Measurements from ENCODE around the gene CKAP2L. TPM values are rescaled to one million over a fixed set of nuclear protein-coding genes. Genes with fewer than 3 reads are reported as not detected.

Gene CKAP2L
- total RNA-seq, 1 donor from 2014 or later = 4.1 TPM

DNA sequence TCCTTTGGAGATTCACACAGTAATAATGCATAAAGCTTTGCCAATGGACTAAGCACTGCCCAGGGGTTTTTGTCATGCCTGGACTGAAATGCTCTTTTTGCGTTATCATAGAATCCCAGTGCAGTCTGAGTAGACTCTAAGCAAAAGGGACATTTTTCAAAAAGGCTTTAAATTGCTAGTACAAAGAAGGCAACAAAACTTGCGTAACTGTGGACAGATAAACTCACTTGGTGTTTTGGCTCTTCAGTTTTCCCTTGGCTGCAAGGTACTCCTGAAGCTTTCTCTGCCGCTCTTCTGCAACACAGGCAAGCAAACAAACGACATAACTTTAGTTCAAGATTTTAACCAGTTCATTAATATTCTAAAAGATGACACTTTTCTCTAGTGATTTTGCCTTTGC is 2.1 kb downstream of the CKAP2L start:
- DNase-seq (ENCODE audit: low spot score) = no peak

DNA sequence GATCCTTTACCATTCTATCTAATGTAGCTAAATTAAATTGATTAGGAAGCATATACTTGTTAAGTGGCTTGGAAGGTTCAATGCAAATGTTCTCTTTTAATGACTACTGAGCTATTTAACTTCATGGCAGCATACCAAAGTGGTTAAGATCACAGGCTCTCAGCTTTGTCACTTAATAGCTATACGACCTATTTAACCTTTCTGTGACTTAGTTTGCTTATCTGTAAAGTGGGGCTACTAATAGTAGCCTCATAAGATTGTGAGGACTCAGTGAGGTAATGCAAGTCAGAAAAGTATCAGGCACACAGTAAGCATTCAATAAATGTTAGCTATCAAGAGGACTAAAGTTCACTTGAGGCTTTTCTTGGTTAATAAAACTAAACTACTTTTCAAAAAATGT is 4.3 kb downstream of the CKAP2L start:
- DNase-seq (ENCODE audit: low spot score) = no peak

DNA sequence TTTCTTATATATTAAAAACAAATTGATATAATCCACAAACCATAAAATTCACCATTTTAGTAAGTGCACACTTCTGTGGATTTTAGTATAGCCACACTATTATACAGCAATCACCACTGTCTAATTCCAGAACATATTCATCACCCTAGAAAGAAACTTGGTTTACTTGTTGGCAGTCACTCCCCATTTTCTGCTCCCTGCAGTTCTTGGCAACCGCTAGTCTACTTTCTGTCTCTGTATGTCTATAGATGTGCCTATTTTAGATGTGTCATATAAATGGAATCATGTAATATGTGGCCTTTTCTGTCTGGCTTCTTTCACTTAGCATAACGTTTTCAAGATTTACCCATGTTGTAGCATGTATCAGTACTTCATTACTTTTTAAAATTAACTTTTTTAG is 5.7 kb downstream of the CKAP2L start:
- no peak for DNase-seq (ENCODE audit: low spot score)

DNA sequence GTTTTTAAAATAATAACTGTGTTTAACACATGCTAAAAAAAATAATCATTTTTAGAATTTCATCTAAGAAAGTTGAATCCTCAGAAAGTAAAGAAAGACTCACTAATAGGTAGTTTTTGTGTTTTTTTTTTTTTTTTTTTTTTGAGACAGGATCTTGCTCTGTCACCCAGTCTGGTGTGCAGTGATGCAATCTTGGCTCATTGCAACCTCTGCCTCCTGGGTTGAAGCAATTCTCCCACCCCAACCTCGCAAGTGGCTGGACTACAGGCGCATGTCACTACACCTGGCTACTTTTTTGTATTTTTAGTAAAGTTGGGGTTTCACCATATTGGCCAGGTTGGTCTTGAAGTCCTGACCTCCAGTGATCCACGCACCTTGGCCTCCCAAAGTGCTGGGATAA is 7.1 kb downstream of the CKAP2L start:
- DNase-seq (ENCODE audit: low spot score) = no peak

DNA sequence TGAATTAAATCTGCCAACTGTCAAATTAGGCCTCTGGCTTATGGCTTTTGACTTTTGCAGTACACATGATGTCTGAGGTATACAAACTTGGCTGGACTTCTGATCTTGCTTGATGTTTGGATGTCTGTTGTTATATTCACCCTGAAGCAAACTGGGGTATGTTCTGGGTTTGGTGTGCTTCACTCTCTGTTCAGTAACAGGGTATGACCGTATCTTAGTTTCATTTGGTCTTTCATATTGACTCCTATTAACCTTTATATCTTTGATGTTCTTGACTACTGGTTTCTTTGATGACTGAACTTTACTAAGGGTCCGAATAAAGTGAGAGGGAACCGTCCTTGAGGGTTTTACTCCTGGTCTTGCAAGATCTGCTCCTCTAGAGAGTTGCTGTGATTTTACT is 8.2 kb downstream of the CKAP2L start:
- DNase-seq (ENCODE audit: low spot score) = no peak

DNA sequence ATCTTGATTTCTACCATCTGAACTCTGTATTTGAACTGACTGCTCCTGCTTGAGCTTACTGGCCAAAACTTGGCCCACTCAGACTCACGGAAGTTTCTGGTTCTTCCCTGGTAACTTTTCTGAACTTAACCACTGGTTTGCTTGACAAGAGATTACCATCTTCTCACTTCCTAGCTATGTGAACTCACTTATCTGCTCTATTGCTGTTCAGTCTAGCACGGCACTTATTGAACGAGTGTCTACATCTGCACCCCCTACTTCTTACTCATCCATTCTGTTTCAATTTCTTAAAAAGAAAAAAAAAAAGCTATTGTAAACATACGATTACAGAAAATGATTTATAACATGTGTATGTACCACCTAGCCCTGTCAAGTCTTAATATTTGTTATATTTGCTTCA is 9.0 kb downstream of the CKAP2L start:
- DNase-seq (ENCODE audit: low spot score) = no peak

DNA sequence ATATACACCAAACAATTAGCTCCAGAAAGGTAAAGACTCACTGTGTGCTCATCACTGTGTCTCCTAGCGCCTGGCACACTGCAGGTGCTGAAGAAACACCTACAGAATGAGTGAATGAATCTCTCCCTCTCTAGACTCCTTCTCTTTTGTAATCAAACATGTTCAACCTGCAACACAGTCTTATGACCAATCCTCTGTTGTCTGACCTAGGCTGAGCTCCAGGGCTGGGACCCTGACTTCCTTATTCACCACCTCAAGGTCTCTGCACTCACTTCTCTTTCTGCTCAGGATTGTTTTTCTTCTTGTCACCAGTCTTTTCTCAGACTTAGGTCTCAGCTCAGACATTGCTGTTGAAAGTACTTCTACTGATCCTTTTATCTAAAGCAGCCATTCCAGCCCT is 9.8 kb downstream of the CKAP2L start:
- DNase-seq (ENCODE audit: low spot score) = no peak

DNA sequence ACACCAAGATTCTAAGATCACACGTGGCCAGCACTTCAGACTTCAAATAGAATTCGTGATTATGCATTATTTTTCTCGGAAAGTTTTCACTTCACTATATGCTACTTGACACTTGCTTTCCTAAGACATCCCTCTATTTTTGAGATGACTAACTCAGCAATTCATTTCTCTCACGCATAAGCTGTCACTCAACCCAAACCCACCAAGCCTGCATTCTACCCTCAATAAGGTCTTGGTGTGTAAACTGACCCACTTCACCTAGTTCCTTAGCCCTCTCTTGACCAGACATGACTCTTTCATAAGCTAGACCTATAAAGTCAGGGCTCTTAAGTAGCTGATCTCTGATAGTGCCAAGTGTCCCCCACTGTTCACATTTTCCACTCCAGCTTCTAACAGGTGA is 11.7 kb downstream of the CKAP2L start:
- no peak for DNase-seq (ENCODE audit: low spot score)

DNA sequence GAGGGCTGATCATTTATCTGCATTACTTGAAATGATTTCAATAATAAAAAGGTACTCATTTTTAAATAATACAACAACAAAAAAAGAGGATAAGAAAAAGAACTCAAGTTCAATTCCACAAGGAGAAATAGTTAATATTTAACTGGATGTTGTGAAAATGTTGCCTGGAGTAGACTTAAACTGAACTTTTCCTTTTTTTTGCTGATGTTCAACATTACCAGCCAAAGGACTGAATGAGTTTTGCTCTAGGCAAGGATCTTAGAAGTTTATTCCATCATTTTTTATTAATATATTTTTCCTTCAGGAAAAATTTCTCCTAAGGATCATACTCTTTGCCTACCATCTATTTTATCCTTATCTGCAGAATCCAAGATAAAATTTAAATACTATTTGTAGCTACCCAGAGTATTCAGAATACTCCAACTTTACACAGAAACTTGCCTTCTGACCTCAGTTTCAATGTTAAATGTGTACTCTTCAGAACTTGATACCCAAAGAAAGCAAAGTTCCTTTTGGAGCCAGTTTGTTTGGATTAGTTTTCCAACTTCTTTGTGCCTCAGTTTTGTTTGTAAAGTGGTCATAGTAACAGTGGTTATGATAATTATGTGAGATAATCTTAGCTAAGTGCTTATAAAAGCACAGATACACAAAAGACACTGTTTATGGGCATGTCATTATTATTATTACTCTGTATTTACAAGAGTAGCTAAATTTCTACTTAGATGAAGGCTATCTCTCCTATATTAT is 12.8 kb downstream of the CKAP2L start:
- DNase-seq (ENCODE audit: low spot score) = no peak

DNA sequence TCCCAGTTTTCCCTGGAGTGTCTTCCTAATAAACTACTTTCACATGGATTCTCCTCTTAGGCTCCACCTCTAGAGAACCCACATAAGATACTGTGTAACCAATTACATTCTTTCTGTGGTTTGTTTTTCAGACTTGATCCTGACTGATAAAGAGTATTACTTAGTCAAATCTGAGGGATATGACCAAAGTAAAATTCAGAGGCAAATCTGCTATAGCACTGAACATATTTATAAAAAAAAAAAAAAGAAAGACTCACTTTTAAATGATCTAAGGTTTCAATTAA is 13.9 kb downstream of the CKAP2L start:
- no peak for DNase-seq (ENCODE audit: low spot score)

DNA sequence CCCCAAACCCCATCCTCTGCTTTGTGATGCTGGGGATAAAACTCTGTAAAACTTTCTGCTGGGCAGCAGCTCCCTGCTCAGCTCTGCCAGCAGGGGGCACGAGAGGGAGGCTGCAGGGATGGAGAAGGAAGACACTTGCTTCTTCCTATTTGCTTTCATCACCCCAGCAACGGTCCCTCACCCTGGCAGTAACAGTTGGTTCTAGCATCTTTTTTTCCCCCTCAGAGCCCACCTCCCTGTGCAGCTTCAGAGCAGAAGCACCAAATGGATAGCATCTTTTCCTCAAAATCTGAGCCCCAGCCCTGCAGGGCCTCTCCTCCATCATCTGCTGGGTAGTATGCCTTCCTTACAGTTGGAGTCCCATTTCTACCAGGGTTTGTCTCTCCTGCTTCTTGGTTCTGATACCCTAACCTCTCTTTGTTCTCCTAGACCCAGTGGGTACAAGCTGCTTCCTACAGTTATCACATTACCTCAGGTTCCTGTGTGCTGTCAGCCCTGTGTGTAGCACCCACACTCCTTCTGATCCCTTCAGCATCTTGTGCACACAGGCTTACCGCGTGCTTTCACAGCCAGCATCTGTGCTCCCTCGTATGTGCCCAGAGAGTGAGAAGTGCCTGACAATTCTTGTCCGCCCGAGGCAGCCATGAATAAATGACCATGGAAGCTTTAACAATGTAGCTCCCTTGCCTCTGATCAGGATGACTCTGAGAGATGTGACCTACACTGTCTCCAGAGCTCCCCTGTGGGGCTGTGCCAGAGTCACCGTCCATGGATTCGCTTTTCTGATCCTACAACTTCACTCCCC is 14.5 kb downstream of the CKAP2L start:
- DNase-seq (ENCODE audit: low spot score) = peak; percentile 77

DNA sequence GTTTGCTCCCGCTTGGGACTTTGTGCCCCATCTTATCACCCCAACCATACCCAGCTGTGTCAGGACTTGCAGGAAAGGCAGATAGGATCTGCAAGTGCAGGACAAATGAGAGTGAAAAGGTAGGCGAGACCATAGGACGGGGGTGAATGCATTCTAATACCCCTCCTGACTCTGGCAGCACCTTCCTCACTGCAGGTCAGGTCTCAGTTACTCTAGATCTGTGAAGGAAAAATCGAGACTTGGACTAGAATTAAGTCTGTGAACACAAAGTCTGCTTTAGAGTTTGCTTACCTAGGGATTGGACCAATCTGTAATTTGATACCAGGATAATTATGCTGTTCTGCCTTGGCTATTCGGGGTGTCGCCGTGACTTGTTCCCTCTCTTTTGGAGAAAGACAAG is 23.9 kb downstream of the CKAP2L start:
- peak; percentile 11 for DNase-seq (ENCODE audit: low spot score)

DNA sequence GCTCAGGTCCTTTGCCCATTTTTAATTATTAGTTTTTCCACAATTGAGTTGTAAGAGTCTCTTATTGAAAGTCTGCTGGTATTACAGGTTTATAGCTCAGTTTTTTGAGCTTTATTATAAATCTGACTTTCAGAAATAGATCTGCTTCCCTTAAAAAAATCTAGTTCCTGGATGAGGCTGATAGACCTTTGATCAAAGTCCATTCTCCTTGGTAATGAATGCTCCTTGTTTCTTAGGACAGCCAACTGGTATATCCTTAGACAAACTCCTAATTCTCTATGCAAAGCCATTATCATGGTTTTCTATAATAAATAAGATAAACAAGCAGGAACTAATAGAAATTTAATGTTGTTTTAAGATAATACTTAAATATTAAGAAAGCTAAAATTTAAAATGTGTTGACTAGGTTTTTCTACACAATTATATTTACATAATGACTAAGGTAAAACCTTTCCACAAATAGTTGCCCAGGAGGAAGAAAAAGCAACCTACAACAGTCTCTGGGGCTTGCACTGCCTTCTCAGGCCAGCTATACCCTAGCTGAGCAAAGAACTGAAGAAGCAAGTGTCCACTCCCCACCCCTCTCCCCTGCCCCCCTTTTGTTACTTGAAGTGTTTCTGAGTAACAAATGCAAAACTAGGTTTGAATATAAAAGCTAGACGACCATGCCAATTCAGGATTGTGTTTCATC is 26.7 kb downstream of the CKAP2L start:
- no peak for DNase-seq (ENCODE audit: low spot score)

DNA sequence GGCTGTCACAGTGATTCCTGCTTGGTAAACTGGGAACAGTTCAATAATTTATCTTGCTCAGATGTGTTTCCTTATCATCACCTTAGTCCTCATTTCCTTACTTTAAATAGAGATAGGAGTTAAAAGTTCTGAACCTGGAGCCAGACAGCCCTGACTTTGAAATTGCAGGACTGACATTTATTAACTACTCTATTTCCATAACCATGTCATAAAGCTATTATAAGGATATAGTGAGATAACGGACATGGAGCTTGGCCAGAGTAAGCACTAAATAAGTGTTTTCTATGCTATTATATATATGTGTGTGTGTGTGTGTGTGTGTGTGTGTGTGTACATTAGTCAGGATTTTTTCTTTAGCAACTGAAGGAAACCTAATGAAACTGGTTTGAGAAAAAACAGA is 30.5 kb downstream of the CKAP2L start:
- DNase-seq (ENCODE audit: low spot score) = no peak

DNA sequence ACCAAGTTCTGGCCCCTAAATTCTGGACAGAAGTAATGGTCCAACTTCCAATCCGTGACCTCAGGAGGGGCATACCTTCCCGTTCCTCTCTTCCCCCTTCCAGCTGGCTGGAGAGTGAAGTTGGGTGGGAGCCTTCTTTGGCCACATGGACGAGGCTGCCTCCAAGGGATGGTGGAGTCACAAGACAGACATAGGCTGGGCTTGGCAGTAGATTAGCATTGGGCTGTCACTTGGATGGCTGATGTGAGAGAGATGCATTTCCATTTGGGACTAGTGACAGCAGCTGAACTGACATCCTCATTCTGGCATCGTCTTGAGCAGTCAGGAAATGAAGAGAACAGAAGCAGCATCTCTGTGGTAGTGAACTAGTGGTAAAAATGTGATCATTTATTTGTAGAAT is 31.0 kb downstream of the CKAP2L start:
- no peak for DNase-seq (ENCODE audit: low spot score)

DNA sequence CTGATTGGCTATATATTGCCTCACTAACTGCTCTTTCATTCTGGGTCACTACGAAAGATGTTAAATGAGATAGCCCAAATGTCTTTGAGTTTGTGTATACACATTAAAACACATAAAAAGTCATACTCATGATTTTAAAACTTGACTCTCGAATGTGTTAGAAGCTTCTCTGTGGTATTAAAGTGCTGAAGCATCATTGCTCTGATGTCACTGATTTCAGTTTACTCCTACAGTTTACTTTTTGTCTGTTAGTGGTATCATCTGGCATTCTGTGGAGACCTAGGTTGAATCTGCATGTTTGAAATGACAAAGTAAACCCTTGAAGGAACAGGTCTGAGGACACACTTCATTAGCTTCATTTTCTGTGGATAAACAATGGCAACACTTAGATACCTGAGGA is 32.9 kb downstream of the CKAP2L start:
- no peak for DNase-seq (ENCODE audit: low spot score)

DNA sequence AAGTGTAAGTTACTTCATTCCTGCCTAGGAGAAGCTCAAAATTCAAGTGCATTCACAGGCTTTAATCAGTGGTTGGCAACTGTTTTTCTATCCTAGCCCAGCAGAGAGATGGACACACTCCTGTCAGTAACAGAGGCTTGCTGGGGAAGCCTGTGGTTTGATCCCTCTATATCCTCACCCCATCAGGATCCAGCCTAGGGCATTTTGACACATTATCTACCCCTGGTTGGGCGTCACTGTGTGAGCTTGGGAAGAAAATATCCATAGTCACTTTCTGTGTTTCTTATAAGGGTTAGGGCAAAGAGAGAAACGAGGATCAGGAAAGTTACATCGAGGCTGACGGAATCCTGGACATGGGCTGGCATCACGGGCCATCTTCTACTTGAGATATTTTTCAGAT is 33.6 kb downstream of the CKAP2L start:
- DNase-seq (ENCODE audit: low spot score) = no peak

DNA sequence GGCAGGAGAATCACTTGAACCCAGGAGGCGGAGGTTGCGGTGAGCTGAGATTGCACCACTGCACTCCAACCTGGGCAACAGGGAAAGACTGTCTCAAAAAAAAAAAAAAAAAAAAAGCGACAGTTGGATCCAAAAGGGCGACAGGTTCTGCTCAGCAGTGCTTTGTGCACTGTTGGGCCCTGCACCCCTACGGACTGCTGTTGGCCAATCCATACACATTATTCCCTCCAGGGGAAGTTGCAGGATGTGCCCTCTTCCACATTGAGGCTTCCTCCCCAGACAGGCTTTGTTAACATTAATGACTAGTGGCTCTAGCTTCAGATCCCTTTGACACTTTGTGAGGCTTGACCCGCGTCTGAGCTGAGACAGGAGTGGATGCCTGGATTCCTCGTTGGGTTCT is 34.2 kb downstream of the CKAP2L start:
- DNase-seq (ENCODE audit: low spot score) = no peak

DNA sequence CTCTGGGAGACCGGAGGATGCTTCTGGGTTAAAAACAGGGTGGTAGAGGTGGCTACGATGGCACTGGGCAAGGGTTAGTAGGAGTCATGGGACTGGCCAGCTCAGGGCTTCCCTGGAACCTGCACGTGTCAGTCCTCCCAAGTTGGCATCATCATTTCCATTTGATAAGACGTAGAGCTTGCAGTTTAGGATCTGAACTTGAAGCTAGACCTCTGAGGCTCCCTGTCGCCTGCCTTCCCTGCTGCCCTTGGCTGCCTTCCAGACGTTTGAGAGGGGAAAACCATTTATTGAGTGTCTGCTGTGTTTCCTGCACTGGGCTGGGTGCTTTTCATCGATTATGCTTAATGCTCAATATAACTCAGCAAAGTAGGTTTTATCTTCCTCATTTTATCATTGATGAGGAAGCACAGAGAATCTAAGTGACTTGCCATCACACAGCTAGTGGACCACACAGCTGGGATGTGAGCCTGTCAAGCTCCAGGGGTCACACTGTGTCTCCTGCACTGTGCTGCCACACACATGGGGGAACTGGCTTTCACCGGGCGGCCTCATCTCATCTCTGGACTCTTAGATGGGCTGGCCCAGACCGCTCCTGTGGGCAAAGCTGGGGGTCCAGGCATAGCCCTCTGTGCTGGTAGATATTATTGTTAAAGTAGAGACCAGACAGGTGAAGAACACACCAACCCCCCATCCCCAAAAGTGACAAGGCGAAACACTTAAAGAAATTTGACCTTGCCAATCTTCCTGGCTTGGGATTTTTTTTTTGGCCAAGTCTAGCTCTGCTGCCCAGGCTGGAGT is 35.8 kb downstream of the CKAP2L start:
- DNase-seq (ENCODE audit: low spot score) = no peak

DNA sequence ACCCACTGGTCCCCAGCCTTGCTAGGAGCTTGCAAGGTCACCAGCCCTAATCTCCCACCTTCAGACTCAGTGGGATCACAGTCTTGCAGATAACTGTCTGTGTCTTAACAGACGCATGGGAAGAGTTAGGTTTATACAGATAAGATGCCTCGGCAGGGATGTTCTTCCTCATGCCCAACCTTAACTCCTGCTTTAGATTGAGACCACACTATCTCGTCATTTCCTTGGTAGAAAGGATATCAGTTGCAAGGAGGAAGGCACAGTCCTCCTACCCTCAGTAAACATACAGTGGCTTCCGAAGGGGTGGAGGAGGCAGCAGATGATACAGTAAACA is 36.4 kb downstream of the CKAP2L start:
- no peak for DNase-seq (ENCODE audit: low spot score)

DNA sequence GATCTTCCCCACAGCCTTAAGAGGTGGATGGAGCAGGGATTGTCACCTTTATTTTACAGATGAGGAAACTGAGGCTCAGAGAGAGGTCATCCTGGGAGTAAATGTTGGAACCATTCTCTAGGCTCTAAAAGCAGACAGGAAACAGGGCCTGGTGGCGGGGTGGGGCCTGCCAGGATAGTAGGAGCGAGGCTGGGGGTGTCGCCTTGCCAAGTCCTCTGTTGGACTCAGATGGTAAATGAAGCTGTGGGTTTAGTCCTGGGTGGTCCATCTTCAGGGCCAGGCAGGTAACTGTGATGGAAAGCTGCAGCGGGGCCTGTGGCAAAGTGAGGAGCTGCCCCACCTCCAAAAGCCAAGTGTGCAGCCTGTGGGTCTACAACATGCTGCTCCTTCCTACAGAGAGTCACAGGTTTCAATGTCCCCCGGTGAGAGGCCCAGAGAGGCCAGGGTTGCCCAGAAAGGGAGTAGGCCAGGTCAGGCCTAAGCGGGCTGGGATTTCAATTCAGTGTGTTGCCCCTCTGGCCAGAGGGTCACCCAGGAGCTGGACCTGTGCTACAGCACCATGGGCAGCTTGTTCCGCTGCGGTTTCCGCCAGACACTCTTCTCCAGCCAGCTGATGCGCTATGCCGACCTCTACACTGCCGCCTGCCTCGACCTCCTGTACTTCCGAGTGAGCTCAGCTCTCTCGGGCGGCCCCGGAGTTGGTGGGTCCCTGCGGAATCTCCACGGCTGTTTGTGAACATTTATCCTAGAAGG is 37.0 kb downstream of the CKAP2L start:
- no peak for DNase-seq (ENCODE audit: low spot score)

Data from umbilical cord (tissue), 2 donors.